HG03139 (cell line): Measurements from ENCODE around the gene FAM111B.

Source experiments
- ATAC-seq: cut with Tn5 transposase; IDR thresholded peaks from one replicate; pipeline ENCODE4 v1.9.1; 2021; ENCODE audit not compliant: unreplicated experiment

The FAM111B gene

GRCh38 chr11:59154610-59155009 lies 47.6 kb downstream of the FAM111B start:
- no peak for ATAC-seq

DNA sequence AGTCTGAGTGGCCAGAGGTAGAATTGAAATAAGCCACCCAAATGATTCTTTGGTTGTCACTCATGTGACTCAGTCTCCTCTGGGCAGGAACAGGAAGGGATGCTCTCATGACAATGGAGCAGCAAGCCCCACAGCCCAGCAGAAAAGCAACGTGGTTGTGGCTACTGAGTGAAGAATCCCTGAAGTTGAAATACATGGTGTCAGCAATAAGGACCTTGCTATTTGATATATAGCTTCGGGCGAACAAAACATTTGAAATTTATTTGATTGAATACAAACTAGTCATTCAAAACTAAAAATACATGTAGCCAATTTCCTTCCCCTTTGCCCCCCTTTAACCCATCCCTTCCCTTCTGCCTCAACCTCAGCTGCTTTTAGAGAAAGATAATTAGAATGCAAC lies 50.4 kb downstream of the FAM111B start:
- no peak for ATAC-seq

DNA sequence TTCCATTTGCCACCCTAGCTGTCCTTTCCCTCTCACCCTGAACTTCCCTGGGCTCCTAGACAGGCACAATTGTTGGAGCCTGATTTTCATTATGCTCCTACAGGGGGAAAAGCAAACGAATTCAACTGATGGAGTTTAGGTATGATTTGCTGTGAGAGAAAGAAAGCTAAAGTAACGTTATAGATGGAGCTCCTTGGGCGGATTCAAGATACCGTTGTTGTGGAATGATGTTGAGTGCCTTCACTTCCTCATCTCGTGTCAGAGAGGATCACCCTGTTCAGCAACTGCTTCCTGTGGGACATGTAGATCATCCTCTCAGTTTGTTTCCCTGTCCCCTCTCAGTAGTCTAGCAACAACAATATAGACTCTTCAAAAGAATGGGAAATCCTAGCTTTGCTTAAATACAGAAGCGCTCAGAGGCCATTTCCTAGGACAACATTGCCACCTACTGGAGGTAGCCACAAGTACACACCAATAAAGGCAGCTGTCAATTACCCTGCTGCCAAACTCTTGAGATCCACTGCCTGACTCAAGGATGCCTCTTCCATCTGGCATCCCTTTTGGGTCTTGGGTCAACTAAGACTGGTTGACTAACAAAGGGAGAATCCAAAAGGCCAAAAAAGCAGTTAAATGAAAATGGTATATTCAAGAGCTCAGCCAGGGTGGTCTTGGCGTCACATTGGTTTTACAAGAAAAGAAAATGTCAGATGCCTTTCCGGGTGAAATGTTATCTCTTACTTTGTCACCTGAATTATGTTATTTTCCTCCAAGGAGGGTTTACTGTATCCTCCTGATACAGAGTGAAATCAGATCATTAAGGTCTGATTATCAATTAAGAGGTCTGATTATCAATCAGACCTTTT lies 51.4 kb downstream of the FAM111B start:
- ATAC-seq: peak; percentile 86

DNA sequence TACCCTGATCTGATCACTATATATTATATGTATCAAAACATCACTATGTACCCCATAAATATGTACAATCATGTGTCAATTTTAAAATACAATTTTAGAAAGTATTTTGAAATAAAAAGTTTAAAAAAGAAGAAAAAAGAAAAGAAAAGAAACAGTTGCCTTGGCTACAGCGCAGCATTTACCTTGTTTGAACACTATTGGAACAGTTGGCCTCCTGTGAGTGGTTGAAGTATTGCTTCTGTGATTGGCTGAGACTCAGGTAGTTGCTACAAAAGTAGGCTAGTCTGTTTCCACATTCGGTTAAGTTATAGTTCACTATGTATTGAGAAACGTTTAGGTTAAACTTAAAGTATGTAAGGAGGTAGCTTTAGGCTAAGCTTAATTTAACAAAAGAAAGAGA lies 57.0 kb downstream of the FAM111B start:
- no peak for ATAC-seq

DNA sequence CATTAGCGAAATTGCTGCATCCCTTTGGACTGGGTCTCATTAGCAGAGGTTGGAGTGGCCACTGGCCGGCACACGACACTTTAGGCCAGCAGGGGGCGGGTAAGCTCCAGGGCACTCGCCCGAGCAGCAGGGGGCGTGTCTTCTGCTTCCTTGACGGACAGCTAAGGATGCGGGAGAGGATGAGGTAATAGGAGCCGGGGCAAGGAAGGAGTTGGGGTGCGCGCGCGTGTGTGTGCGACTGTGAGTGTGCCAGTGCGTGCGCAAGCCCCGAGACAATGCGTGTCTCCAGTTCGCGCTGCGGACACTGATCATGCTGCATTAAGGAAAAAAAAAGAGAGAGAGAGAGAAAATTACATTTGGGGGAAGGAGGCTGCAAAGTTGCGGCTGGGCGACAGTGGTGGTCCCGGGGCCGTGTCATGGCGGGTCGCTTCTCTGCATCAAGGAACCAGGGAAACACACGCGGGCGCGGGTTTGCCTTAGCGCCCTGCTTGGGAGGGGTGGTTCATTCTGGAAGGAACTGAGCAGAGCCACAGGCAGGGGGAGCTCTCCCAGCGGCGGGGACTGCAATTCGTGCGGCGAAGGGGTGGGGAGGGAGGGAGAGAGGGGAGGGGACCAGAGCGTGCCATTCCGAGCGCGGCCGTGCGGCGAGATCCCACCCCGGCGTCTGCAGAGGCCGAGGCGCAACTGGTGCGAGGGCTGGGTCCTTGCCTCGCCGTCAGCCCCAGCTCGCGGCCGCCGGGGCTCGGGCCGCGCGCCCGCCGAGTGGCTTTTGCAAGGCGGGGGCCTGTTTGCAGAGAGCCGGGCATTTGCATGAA lies 64.7 kb downstream of the FAM111B start, which contains the start of gene DTX4:
Gene DTX4, plus strand, starts transcription at position 625 of the 815 bp plus-strand sequence. CDS start 464 bp downstream, outside the sequence.
- peak; percentile 71 for ATAC-seq

DNA sequence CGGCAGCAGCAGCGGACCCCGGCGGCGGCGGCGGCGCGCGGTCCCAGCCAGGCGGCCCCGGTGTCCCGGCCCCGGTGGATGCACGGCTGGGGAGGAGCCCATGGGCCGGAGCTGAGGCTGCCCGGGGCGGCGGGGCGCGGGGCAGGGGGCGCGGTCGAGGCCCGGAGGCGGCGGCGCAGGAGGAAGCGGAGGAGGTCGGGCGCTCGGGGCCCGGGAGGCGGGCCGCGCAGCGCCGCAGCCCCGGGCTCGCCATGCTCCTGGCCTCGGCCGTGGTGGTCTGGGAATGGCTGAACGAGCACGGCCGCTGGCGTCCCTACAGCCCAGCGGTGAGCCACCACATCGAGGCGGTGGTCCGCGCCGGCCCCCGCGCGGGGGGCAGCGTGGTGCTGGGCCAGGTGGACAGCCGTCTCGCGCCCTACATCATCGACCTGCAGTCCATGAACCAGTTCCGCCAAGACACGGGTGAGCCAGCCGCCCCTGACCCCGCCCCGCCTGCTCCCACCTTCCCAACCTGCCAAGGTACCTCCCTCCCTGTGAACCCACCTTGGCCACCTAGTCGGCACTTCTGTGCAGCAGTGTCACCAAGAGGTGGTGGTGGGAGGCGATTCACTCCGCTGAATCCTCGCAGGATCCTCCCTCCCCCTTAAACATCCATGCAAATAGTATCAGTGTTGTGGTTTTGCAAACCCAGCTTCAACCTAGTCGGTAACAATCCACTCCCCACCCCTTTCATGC lies 65.5 kb downstream of the FAM111B start:
- ATAC-seq: peak; percentile 35

DNA sequence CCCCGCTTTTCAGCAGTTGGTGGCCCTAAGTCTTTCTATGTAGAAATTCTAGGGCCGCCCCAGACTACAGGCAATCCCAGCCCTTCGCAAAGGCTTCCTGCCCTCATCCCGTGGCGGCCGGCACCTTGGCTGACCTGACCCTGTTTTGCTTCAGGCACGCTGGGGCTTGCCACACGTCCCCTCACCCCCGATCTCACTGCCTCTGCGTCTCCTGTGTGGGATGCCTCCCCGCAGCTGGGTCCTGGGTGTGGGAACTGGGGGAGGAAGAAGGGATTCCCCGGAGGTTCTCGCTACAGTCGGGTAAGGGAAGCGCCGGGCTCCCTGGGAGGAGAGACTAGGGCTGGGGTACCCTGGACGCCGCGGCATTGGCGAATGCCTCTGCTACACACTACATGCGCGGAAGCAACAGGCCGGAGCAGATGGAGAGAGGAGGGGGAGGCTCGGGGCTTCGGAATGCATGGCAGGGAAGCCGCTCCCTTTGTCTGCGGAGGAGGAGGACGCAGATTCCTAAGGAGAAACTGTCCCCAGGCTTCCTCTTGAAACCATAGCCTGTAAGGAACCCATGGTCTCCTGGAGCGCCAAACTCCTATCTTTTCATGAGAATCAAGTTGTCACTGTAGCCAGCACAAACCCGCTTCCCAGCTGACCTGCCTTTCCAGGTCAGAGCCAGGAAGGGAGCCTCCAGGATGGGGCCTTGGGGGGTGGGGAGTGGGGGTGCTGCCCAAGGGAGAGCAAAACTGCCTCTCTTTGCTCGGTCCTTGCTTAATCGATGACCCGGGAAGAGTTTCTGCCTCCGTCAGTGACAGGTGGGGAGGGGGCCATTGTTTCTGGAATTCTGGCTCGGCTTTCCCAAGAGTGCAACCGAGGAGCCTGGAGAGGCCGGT lies 66.3 kb downstream of the FAM111B start:
- ATAC-seq: peak; percentile 4

DNA sequence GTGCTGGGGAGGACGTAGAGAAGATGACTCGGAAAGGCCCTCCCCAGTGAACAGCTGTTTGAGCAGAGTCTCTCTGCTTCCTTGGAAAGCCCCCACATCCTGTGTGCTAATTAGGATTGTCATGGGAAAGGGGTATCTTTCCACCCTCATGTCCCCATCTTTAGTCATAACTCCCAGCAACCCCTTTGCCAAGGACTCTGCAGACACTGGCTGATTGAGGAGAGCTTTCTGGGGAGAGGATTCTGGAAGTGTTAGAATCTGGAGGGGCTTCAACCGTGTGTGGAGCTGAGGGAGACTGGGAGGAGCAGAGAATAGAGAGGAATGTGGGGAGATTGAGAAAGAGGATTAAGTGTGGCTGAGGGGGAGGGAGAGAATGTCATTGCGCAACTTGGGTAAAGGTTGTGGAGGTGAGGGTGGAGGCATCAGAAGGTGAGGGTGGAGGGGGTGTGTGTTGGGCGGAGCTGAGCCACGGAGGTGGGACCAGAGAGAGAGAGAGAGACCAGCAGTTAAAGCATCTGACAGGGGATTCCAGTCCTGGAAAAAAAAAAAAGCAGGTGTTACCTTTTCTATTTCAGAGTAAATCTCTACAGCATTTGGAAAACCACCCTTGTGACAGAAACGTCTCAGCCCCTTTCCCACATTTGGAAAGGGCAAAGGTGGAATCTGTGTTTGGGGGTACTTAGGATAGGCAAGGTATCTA lies 67.1 kb downstream of the FAM111B start:
- ATAC-seq: no peak

GRCh38 chr11:59174664-59175033 lies 67.6 kb downstream of the FAM111B start:
- ATAC-seq: no peak

DNA sequence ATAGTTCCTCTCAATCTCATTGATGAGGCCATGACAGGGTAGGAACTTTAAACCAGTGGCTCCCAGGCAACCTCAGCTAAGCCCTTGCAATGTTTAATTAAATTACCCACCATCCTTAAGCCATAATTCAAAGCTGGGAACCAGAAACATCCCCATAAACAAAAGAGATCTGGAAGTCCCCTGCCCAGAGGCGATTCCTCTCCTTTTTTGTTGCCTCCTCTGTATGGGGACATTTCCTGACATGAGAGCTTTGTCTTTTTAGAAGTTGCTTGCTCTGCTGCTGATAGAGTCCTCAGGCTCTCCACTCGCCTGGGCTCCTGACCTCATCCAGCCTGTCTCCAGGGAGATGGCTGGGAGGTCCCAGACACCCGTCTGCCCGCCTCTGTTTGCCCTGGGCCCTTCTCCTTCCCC lies 68.1 kb downstream of the FAM111B start:
- ATAC-seq: no peak

DNA sequence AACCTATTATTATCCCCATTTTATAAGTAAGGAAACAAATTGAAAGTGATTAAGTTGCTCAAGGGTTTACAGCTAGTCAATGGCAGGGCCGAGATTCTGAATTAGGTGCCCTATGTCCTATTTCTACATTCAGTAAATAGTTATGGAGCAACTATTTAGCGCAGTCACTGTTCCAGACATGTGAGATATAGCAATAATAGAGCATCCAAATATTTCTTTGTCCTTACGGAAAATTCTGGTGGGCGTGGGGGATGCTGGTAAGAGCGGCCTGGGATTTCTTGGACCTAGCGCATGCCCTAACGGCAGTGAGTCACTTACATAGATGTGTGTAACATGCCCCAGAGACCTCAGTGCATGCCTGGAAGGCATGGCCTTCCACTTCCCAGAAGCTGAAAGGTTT lies 69.3 kb downstream of the FAM111B start:
- no peak for ATAC-seq
